HepG2 (cell line): Measurements from ENCODE around the gene CLDN4. TPM values are rescaled to one million over a fixed set of nuclear protein-coding genes. Genes with fewer than 3 reads are reported as not detected.
A peak's percentile ranks its signal among the peaks of the same experiment; 100 is the strongest.

ENCODE experiments used
- ATAC-seq: fragments of 200-7000 bp; cut with Tn5 transposase; 3 replicates; pipeline ENCODE4 v1.9.1; 2020; ENCODE audit warnings: mild to moderate bottlenecking, moderate library complexity
- BruUV-seq: library from RNA; stranded (reverse); fragments of 400-500 nt; replicated peaks from 2 replicates; lab custom pipeline; 2021; lab: Mats Ljungman, UMichigan
- CTCF ChIA-PET: fragments of 300-600 bp; formaldehyde crosslinking; extraction: SDS; loops from one replicate; lab custom pipeline; 2021; ENCODE audit warnings: low total read pairs, inconsistent platforms, low intra/inter-chr PET ratio; lab: Yijun Ruan, JAX
- POLR2A ChIA-PET: fragments of 350-600 bp; sonication (Branson Sonifier 250); formaldehyde crosslinking; loops from one replicate; lab custom pipeline; 2020; ENCODE audit warnings: antibody characterized with exemption, inconsistent platforms; lab: Yijun Ruan, JAX
- DNase-seq: peaks from one replicate; pipeline ENCODE4 v3.0.0-alpha.2; 2015; ENCODE audit warnings: low spot score
- FAIRE-seq: peaks from 3 replicates; lab custom pipeline; 2011; peaks lifted over from hg19 to GRCh38; lab: Jason Lieb, UNC
- H2AFZ ChIP-seq: one replicate; pipeline ENCODE4 v1.6.1; 2011; ENCODE audit warnings: low read length, inconsistent platforms
- H3K27ac ChIP-seq: fragments of 300-600 bp; 3 replicates; pipeline ENCODE4 v1.8.0; 2011; ENCODE audit warnings: mixed run types, mild to moderate bottlenecking, mixed read lengths, low read length, inconsistent platforms; ENCODE audit not compliant: insufficient read depth; ENCODE audit errors: extremely low read length
- H3K27me3 ChIP-seq, 2 experiments: fragments of 200-600 bp in 1 of 2; 2 replicates in 1 of 2; 3 replicates in 1 of 2; pipeline versions ENCODE4 v1.6.0 to v1.8.0; 2011; ENCODE audit warnings: low read length in 2 of 2, mild to moderate bottlenecking in 2 of 2, moderate library complexity in 2 of 2, inconsistent platforms in 1 of 2; ENCODE audit not compliant: insufficient read depth in 2 of 2, control insufficient read depth in 1 of 2
- H3K36me3 ChIP-seq, 2 experiments: fragments of 200-600 bp in 1 of 2; replicated peaks in 1 of 2; 2 replicates in 1 of 2; 3 replicates in 1 of 2; pipeline versions ENCODE4 v1.5.1 to v1.8.0; 2011; ENCODE audit warnings: low read length in 2 of 2, inconsistent platforms in 1 of 2; ENCODE audit not compliant: insufficient read depth in 2 of 2, control insufficient read depth in 1 of 2
- H3K4me1 ChIP-seq: 2 replicates; pipeline ENCODE4 v1.5.1; 2012; ENCODE audit warnings: low read length, inconsistent platforms; ENCODE audit not compliant: insufficient read depth
- H3K4me2 ChIP-seq: 2 replicates; pipeline ENCODE4 v1.6.0; 2011; ENCODE audit warnings: low read depth, low read length, inconsistent platforms
- H3K4me3 ChIP-seq, 3 experiments: fragments of 200-600 bp in 1 of 3; sonication (generic), shearing (Covaris generic) in 1 of 3; replicated peaks in 1 of 3; 2 replicates each; pipeline ENCODE4 v1.5.1; 2011 to 2016; ENCODE audit warnings: low read length in 3 of 3, inconsistent platforms in 2 of 3, low read depth in 2 of 3, mild to moderate bottlenecking in 2 of 3, control low read depth in 1 of 3, mixed read lengths in 1 of 3; ENCODE audit not compliant: insufficient read depth in 1 of 3
- H3K79me2 ChIP-seq: one replicate; pipeline ENCODE4 v1.6.1; 2011; ENCODE audit warnings: low read length, inconsistent platforms; ENCODE audit not compliant: insufficient read depth
- H3K9ac ChIP-seq: 2 replicates; pipeline ENCODE4 v1.6.0; 2011; ENCODE audit warnings: mild to moderate bottlenecking, low read depth, low read length, inconsistent platforms; ENCODE audit not compliant: insufficient read depth
- H3K9me3 ChIP-seq: 2 replicates; pipeline ENCODE4 v1.5.1; 2012; ENCODE audit warnings: mild to moderate bottlenecking, low read length
- H4K20me1 ChIP-seq: 2 replicates; pipeline ENCODE4 v1.6.0; 2011; ENCODE audit warnings: inconsistent platforms, mild to moderate bottlenecking, low read length, moderate library complexity; ENCODE audit not compliant: insufficient read depth
- GATAD1 ChIP-seq: IDR thresholded peaks from 2 replicates; pipeline ENCODE4 v1.6.1; 2016; ENCODE audit warnings: missing genetic modification reagents, missing compliant biosample characterization
- HNF4G ChIP-seq, 2 experiments: sonication (generic) in 1 of 2; formaldehyde crosslinking in 1 of 2; IDR thresholded peaks; 2 replicates each; pipeline versions ENCODE4 v1.4.0 to v1.6.1; 2011 to 2020; ENCODE audit warnings: borderline replicate concordance in 2 of 2, low read depth in 2 of 2, mild to moderate bottlenecking in 2 of 2, low read length in 1 of 2, missing genetic modification reagents in 1 of 2, moderate library complexity in 1 of 2
- NR2C2 ChIP-seq: sonication (generic); formaldehyde crosslinking; IDR thresholded peaks from 2 replicates; pipeline ENCODE4 v1.4.0; 2020; ENCODE audit warnings: missing genetic modification reagents, mild to moderate bottlenecking, moderate library complexity, borderline replicate concordance
- PRMT3 ChIP-seq: sonication (generic); formaldehyde crosslinking; IDR thresholded peaks from 2 replicates; pipeline ENCODE4 v1.8.1; 2022; ENCODE audit warnings: low read depth, mild to moderate bottlenecking, moderate library complexity, missing genetic modification reagents, borderline replicate concordance
- SAFB2 ChIP-seq: sonication (generic); formaldehyde crosslinking; IDR thresholded peaks from 2 replicates; pipeline ENCODE4 v1.5.1; 2020; ENCODE audit warnings: missing genetic modification reagents, low read depth, mild to moderate bottlenecking, borderline replicate concordance
- SP5 ChIP-seq: IDR thresholded peaks from 2 replicates; pipeline ENCODE4 v1.6.1; 2016; ENCODE audit warnings: low read depth, borderline replicate concordance
- ZC3H13 ChIP-seq: sonication (generic); formaldehyde crosslinking; IDR thresholded peaks from 2 replicates; pipeline ENCODE4 v1.8.1; 2023; ENCODE audit warnings: mild to moderate bottlenecking, missing genetic modification reagents, moderate library complexity
- ZNF761 ChIP-seq: sonication (generic); formaldehyde crosslinking; conservative IDR thresholded peaks from 2 replicates; pipeline ENCODE4 v1.4.0; 2020; ENCODE audit warnings: mild to moderate bottlenecking, missing genetic modification reagents
- WGBS: methylation state at CpG from one replicate; pipeline ENCODE4 v1.1.6; 2017; ENCODE audit warnings: low lambda C conversion rate; 5-methylcytosine and 5-hydroxymethylcytosine counted together
- in situ Hi-C: cut with HindIII; loops from 2 replicates; pipeline ENCODE4 v1.10.0; 2017; ENCODE audit warnings: low pct_unique_long_range_greater_than_20kb; ENCODE audit not compliant: extremely low pct_ligation_motif_present
- intact Hi-C: fragments of 100-400 bp; cut with micrococcal nuclease; formaldehyde crosslinking; loops from one replicate; pipeline ENCODE4 v1.10.0; 2022; ENCODE audit not compliant: unreplicated experiment
- polyA plus RNA-seq, 8 experiments: library from polyadenylated mRNA; depleted of rRNA in 3 of 8; stranded (reverse) in 7 of 8; unstranded in 1 of 8; fragments of >200 nt; fragmentation: Illumina TruSeq in 4 of 8; extraction: Trizol in 4 of 8; gene quantifications; 2 replicates each; pipeline versions ENCODE4 v1.2.1 to v1.2.3, GENCODE V29; 2011 to 2016; ENCODE audit warnings: low read depth in 4 of 8, missing spikeins in 1 of 8, mixed read lengths in 1 of 8; ENCODE audit not compliant: insufficient read depth in 1 of 8
- total RNA-seq, 5 experiments: library from RNA; depleted of rRNA; stranded (reverse); fragments of >200 nt; fragmentation: Illumina TruSeq; extraction: Trizol; gene quantifications; 2 replicates each; pipeline ENCODE4 v1.2.3, GENCODE V29; 2016; ENCODE audit warnings: low read depth in 1 of 5
- TF ChIP-seq, protein P1 (sequence below): sonication (generic); formaldehyde crosslinking; IDR thresholded peaks from 2 replicates; pipeline ENCODE4 v1.4.0; 2020; ENCODE audit warnings: missing genetic modification reagents, borderline replicate concordance
- TF ChIP-seq, protein P2 (sequence below): sonication (generic); formaldehyde crosslinking; IDR thresholded peaks from 2 replicates; pipeline ENCODE4 v1.5.0; 2020; ENCODE audit warnings: missing genetic modification reagents, mild to moderate bottlenecking, borderline replicate concordance
- TF ChIP-seq, protein P3 (sequence below): sonication (generic); formaldehyde crosslinking; IDR thresholded peaks from 2 replicates; pipeline ENCODE4 v1.9.0; 2021; ENCODE audit warnings: mild to moderate bottlenecking, missing genetic modification reagents

Gene CLDN4
- total and polyA plus RNA-seq, 2 of the 13 experiments (the other 11 are each of a cell fraction or from before 2014, with no cell fraction given), result 28.2 to 35.7 TPM

DNA sequence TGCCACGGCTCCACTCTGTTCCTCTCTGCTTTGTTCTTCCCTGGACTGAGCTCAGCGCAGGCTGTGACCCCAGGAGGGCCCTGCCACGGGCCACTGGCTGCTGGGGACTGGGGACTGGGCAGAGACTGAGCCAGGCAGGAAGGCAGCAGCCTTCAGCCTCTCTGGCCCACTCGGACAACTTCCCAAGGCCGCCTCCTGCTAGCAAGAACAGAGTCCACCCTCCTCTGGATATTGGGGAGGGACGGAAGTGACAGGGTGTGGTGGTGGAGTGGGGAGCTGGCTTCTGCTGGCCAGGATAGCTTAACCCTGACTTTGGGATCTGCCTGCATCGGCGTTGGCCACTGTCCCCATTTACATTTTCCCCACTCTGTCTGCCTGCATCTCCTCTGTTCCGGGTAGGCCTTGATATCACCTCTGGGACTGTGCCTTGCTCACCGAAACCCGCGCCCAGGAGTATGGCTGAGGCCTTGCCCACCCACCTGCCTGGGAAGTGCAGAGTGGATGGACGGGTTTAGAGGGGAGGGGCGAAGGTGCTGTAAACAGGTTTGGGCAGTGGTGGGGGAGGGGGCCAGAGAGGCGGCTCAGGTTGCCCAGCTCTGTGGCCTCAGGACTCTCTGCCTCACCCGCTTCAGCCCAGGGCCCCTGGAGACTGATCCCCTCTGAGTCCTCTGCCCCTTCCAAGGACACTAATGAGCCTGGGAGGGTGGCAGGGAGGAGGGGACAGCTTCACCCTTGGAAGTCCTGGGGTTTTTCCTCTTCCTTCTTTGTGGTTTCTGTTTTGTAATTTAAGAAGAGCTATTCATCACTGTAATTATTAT, 1.2 kb downstream of the CLDN4 start:
- FAIRE-seq, result peak; percentile 49
- Histone ChIP-seq H3K4me1 (peaks cover 58% of the 10 kb centered on the region), H3K4me2 (peak overlapping the region; percentile 98)
- TF ChIP-seq, protein P1, sequence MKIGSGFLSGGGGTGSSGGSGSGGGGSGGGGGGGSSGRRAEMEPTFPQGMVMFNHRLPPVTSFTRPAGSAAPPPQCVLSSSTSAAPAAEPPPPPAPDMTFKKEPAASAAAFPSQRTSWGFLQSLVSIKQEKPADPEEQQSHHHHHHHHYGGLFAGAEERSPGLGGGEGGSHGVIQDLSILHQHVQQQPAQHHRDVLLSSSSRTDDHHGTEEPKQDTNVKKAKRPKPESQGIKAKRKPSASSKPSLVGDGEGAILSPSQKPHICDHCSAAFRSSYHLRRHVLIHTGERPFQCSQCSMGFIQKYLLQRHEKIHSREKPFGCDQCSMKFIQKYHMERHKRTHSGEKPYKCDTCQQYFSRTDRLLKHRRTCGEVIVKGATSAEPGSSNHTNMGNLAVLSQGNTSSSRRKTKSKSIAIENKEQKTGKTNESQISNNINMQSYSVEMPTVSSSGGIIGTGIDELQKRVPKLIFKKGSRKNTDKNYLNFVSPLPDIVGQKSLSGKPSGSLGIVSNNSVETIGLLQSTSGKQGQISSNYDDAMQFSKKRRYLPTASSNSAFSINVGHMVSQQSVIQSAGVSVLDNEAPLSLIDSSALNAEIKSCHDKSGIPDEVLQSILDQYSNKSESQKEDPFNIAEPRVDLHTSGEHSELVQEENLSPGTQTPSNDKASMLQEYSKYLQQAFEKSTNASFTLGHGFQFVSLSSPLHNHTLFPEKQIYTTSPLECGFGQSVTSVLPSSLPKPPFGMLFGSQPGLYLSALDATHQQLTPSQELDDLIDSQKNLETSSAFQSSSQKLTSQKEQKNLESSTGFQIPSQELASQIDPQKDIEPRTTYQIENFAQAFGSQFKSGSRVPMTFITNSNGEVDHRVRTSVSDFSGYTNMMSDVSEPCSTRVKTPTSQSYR, result peak; percentile 86
- TF ChIP-seq, protein P2, sequence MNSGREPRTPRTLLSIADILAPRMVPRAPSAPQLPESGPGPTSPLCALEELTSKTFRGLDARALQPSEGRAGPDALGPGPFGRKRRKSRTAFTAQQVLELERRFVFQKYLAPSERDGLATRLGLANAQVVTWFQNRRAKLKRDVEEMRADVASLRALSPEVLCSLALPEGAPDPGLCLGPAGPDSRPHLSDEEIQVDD (CRISPR knock-in tag), result peak; percentile 76
- TF ChIP-seq ZC3H13 (CRISPR knock-in tag), result 0 out of 2 replicates have a peak, but pooled peaks have one; percentile 69
- 0 out of 2 replicates have a peak, but pooled peaks have one; percentile 4 for TF ChIP-seq SAFB2 (CRISPR knock-in tag)
- TF ChIP-seq ZNF761 (CRISPR knock-in tag), result 0 out of 2 replicates have a peak, but pooled peaks have one; percentile 54
- peak; percentile 32; the same call in 1 of the 2 replicates for TF ChIP-seq GATAD1 (CRISPR knock-in tag)
- TF ChIP-seq PRMT3 (CRISPR knock-in tag), result peak; percentile 52; the same call in 1 of the 2 replicates
- no peak for TF ChIP-seq HNF4G (IDR thresholded peaks at IDR 0.05; ENCODE audit: borderline replicate concordance, low read depth, low read length)
- peak; percentile 22; the same call in 1 of the 2 replicates for TF ChIP-seq HNF4G (CRISPR knock-in tag; IDR thresholded peaks at IDR 0.05; ENCODE audit: borderline replicate concordance, low read depth)
- TF ChIP-seq SP5 (CRISPR knock-in tag), result peak; percentile 65; the same call in 1 of the 2 replicates
- TF ChIP-seq NR2C2 (CRISPR knock-in tag), result no peak
- TF ChIP-seq, protein P3, sequence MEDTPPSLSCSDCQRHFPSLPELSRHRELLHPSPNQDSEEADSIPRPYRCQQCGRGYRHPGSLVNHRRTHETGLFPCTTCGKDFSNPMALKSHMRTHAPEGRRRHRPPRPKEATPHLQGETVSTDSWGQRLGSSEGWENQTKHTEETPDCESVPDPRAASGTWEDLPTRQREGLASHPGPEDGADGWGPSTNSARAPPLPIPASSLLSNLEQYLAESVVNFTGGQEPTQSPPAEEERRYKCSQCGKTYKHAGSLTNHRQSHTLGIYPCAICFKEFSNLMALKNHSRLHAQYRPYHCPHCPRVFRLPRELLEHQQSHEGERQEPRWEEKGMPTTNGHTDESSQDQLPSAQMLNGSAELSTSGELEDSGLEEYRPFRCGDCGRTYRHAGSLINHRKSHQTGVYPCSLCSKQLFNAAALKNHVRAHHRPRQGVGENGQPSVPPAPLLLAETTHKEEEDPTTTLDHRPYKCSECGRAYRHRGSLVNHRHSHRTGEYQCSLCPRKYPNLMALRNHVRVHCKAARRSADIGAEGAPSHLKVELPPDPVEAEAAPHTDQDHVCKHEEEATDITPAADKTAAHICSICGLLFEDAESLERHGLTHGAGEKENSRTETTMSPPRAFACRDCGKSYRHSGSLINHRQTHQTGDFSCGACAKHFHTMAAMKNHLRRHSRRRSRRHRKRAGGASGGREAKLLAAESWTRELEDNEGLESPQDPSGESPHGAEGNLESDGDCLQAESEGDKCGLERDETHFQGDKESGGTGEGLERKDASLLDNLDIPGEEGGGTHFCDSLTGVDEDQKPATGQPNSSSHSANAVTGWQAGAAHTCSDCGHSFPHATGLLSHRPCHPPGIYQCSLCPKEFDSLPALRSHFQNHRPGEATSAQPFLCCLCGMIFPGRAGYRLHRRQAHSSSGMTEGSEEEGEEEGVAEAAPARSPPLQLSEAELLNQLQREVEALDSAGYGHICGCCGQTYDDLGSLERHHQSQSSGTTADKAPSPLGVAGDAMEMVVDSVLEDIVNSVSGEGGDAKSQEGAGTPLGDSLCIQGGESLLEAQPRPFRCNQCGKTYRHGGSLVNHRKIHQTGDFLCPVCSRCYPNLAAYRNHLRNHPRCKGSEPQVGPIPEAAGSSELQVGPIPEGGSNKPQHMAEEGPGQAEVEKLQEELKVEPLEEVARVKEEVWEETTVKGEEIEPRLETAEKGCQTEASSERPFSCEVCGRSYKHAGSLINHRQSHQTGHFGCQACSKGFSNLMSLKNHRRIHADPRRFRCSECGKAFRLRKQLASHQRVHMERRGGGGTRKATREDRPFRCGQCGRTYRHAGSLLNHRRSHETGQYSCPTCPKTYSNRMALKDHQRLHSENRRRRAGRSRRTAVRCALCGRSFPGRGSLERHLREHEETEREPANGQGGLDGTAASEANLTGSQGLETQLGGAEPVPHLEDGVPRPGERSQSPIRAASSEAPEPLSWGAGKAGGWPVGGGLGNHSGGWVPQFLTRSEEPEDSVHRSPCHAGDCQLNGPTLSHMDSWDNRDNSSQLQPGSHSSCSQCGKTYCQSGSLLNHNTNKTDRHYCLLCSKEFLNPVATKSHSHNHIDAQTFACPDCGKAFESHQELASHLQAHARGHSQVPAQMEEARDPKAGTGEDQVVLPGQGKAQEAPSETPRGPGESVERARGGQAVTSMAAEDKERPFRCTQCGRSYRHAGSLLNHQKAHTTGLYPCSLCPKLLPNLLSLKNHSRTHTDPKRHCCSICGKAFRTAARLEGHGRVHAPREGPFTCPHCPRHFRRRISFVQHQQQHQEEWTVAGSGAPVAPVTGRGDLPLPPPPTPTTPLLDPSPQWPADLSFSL, result no peak

More for the DNA sequence above, 1.2 kb downstream of the CLDN4 start:
- POLR2A ChIA-PET, result interaction anchor here (0.9 to 5.5 kb wide), 4 partner anchors 10 to 38 kb away, joined by 3 to 55 read pairs (median 4); partner anchors contain the start of gene METTL27
- Histone ChIP-seq H3K4me3 (peak overlapping the region; percentile 70 to 83 (median 75)), H3K27ac (peak overlapping the region; percentile 55), H3K36me3 (no peaks in the 10 kb centered on the region), H3K9me3 (no peaks in the 10 kb centered on the region), H3K27me3 (peaks cover 0 to 2% of the 10 kb centered on the region in 2 experiments; a peak in 2 of 5 replicates), H4K20me1 (no peaks in the 10 kb centered on the region), H2AFZ (no peak overlapping the region), H3K9ac (peak overlapping the region; percentile 69), H3K79me2 (peaks cover 12% of the 10 kb centered on the region)
- intact Hi-C loops, result no loop called here
- BruUV-seq, result no TSS peak
- CTCF ChIA-PET, result no interaction called here
- in situ Hi-C loops, result no loop called here
- DNase-seq (peak; percentile 58), ATAC-seq (peak; percentile 57)
- WGBS, result 2% methylated on average over 7 of the region's 16 CpGs
